GM12878 (cell line): ENCODE data around the gene ANKHD1.

Experiments used
- BCL3 ChIP-seq: IDR thresholded peaks from 2 replicates; pipeline ENCODE4 v1.6.1; 2011; ENCODE audit warnings: borderline replicate concordance, low read depth, mild to moderate bottlenecking, moderate library complexity, low read length; ENCODE audit not compliant: insufficient read depth, poor library complexity, severe bottlenecking
- BHLHE40 ChIP-seq, 2 experiments: fragments of 450-650 bp in 1 of 2; IDR thresholded peaks; 2 replicates each; pipeline ENCODE4 v1.6.1; 2011 to 2017; ENCODE audit warnings: low read depth in 2 of 2, borderline replicate concordance in 1 of 2, improper control_type of control experiment in 1 of 2, low read length in 1 of 2, mild to moderate bottlenecking in 1 of 2
- CTCF ChIP-seq, 3 experiments: IDR thresholded peaks in 2 of 3; conservative IDR thresholded peaks in 1 of 3; 2 replicates each; pipeline ENCODE4 v1.5.1; 2011; ENCODE audit warnings: low read depth in 3 of 3, low read length in 3 of 3, mild to moderate bottlenecking in 3 of 3, control low read depth in 2 of 3, moderate library complexity in 2 of 3, inconsistent platforms in 1 of 3, mixed read lengths in 1 of 3; ENCODE audit not compliant: control insufficient read depth in 2 of 3, insufficient read depth in 1 of 3; ENCODE audit errors: extremely low read depth in 1 of 3
- ELK1 ChIP-seq: IDR thresholded peaks from 2 replicates; pipeline ENCODE4 v1.6.1; 2012; ENCODE audit warnings: low read depth, low read length, improper control_type of control experiment
- HDAC6 ChIP-seq: fragments of 200-600 bp; sonication (generic); IDR thresholded peaks from one replicate; pipeline ENCODE4 v1.8.0; 2017; ENCODE audit warnings: antibody characterized with exemption; ENCODE audit not compliant: unreplicated experiment
- MAX ChIP-seq: IDR thresholded peaks from 2 replicates; pipeline ENCODE4 v1.6.1; 2012; ENCODE audit warnings: low read depth, low read length, improper control_type of control experiment
- NBN ChIP-seq: fragments of 450-650 bp; IDR thresholded peaks from 2 replicates; pipeline ENCODE4 v1.6.1; 2016
- NRF1 ChIP-seq: conservative IDR thresholded peaks from 2 replicates; pipeline ENCODE4 v1.6.1; 2011; ENCODE audit warnings: mild to moderate bottlenecking, low read depth, low read length, improper control_type of control experiment
- POLR2A ChIP-seq: IDR thresholded peaks from 2 replicates; pipeline ENCODE4 v1.6.1; 2011; ENCODE audit warnings: low read depth, mild to moderate bottlenecking, low read length
- SMAD1 ChIP-seq: fragments of 450-650 bp; IDR thresholded peaks from 2 replicates; pipeline ENCODE4 v1.6.1; 2018; ENCODE audit warnings: mild to moderate bottlenecking, low read depth; ENCODE audit not compliant: partially characterized antibody
- ZBTB33 ChIP-seq: fragments of 450-650 bp; IDR thresholded peaks from 2 replicates; pipeline ENCODE4 v1.6.1; 2017; ENCODE audit warnings: mild to moderate bottlenecking
- ZNF274 ChIP-seq: IDR thresholded peaks from one replicate; pipeline ENCODE4 v1.8.0; 2011; ENCODE audit not compliant: insufficient read length, insufficient read depth

GRCh38 chr5:140561753-140562523, 160.3 kb downstream of the ANKHD1 start:
- TF ChIP-seq CTCF (IDR thresholded peaks at IDR 0.05 in 2 of 3, conservative IDR thresholded peaks at IDR 0.05 in 1 of 3; ENCODE audit: control insufficient read depth in 2 of 3, extremely low read depth in 1 of 3, insufficient read depth in 1 of 3, low read depth in 3 of 3, low read length in 3 of 3) = no peak
- TF ChIP-seq ZBTB33 = no peak
- TF ChIP-seq NBN = no peak
- no peak for TF ChIP-seq HDAC6
- no peak for TF ChIP-seq POLR2A
- TF ChIP-seq MAX = no peak
- TF ChIP-seq NRF1 = no peak
- TF ChIP-seq BCL3 = no peak
- no peak for TF ChIP-seq SMAD1
- TF ChIP-seq ELK1 = no peak
- no peak for TF ChIP-seq ZNF274
- no peak for TF ChIP-seq BHLHE40 (IDR thresholded peaks at IDR 0.05; ENCODE audit: borderline replicate concordance in 1 of 2, low read depth in 2 of 2, low read length in 1 of 2)
